Mesenchymal stem cell (in vitro differentiated cells and primary cell): ENCODE data around the gene MCM3AP. TPM values are rescaled to one million over a fixed set of nuclear protein-coding genes. Genes with fewer than 3 reads are reported as not detected.

Experiments used
- DNase-seq: peaks from one replicate; pipeline ENCODE4 v3.0.0-alpha.2; 2013
- H2AFZ ChIP-seq: one replicate; pipeline ENCODE4 v1.6.1; 2013; ENCODE audit warnings: low read depth, mild to moderate bottlenecking, control low read depth, inconsistent platforms, low read length, moderate library complexity
- H2AK5ac ChIP-seq: 2 replicates; pipeline ENCODE4 v1.6.1; 2013; ENCODE audit warnings: low read length, moderate library complexity, mild to moderate bottlenecking, inconsistent platforms; ENCODE audit not compliant: severe bottlenecking
- H2BK120ac ChIP-seq: one replicate; pipeline ENCODE4 v1.6.1; 2013; ENCODE audit warnings: low read depth, mild to moderate bottlenecking, inconsistent platforms, low read length, moderate library complexity
- H2BK12ac ChIP-seq, 2 experiments: one replicate each; pipeline ENCODE4 v1.6.1; 2013; ENCODE audit warnings: inconsistent platforms in 2 of 2, low read length in 2 of 2, mild to moderate bottlenecking in 2 of 2, moderate library complexity in 2 of 2, control low read depth in 1 of 2
- H2BK15ac ChIP-seq: one replicate; pipeline ENCODE4 v1.6.1; 2013; ENCODE audit warnings: mild to moderate bottlenecking, low read depth, inconsistent platforms; ENCODE audit not compliant: poor library complexity, severe bottlenecking
- H2BK5ac ChIP-seq: 2 replicates; pipeline ENCODE4 v1.6.1; 2013; ENCODE audit warnings: low read depth, mild to moderate bottlenecking, low read length, control low read depth, inconsistent platforms; ENCODE audit not compliant: poor library complexity, severe bottlenecking
- H3K14ac ChIP-seq, 2 experiments: one replicate each; pipeline ENCODE4 v1.6.1; 2013; ENCODE audit warnings: inconsistent platforms in 2 of 2, low read length in 2 of 2, control low read depth in 1 of 2, mild to moderate bottlenecking in 1 of 2, moderate library complexity in 1 of 2
- H3K18ac ChIP-seq, 2 experiments: one replicate each; pipeline ENCODE4 v1.6.1; 2013; ENCODE audit warnings: inconsistent platforms in 2 of 2, low read length in 2 of 2, control low read depth in 1 of 2, low read depth in 1 of 2, mild to moderate bottlenecking in 1 of 2
- H3K23ac ChIP-seq, 2 experiments: one replicate each; pipeline ENCODE4 v1.6.1; 2013; ENCODE audit warnings: inconsistent platforms in 2 of 2, low read length in 2 of 2, mild to moderate bottlenecking in 2 of 2, moderate library complexity in 2 of 2, control low read depth in 1 of 2
- H3K27ac ChIP-seq: 2 replicates; pipeline ENCODE4 v1.5.1; 2013; ENCODE audit warnings: mild to moderate bottlenecking, moderate library complexity, low read length, control low read depth, inconsistent platforms; ENCODE audit not compliant: poor library complexity, severe bottlenecking
- H3K27me3 ChIP-seq, 2 experiments: 2 replicates each; pipeline versions ENCODE4 v1.6.1 to v1.7.0; 2013; ENCODE audit warnings: low read length in 2 of 2, mild to moderate bottlenecking in 2 of 2, moderate library complexity in 2 of 2, control low read depth in 1 of 2, inconsistent platforms in 1 of 2; ENCODE audit not compliant: control insufficient read depth in 1 of 2, insufficient read depth in 1 of 2
- H3K36me3 ChIP-seq, 2 experiments: 2 replicates each; pipeline versions ENCODE4 v1.6.1 to v1.7.0; 2013; ENCODE audit warnings: low read length in 2 of 2, control low read depth in 1 of 2, inconsistent platforms in 1 of 2, low read depth in 1 of 2, mild to moderate bottlenecking in 1 of 2; ENCODE audit not compliant: insufficient read depth in 2 of 2, control insufficient read depth in 1 of 2
- H3K4ac ChIP-seq, 2 experiments: one replicate each; pipeline ENCODE4 v1.6.1; 2013; ENCODE audit warnings: inconsistent platforms in 2 of 2, low read length in 2 of 2, mild to moderate bottlenecking in 2 of 2, moderate library complexity in 2 of 2, control low read depth in 1 of 2, low read depth in 1 of 2
- H3K4me1 ChIP-seq: 2 replicates; pipeline ENCODE4 v1.6.1; 2013; ENCODE audit warnings: low read depth, low read length, control low read depth; ENCODE audit not compliant: control insufficient read depth, insufficient read depth
- H3K4me2 ChIP-seq: 2 replicates; pipeline ENCODE4 v1.6.1; 2013; ENCODE audit warnings: low read length, mild to moderate bottlenecking, inconsistent platforms; ENCODE audit not compliant: poor library complexity, severe bottlenecking
- H3K4me3 ChIP-seq, 2 experiments: 2 replicates each; pipeline versions ENCODE4 v1.5.1 to v1.7.0; 2013; ENCODE audit warnings: low read length in 2 of 2, mild to moderate bottlenecking in 2 of 2, control low read depth in 1 of 2, low read depth in 1 of 2; ENCODE audit not compliant: insufficient read depth in 1 of 2
- H3K79me1 ChIP-seq: replicated peaks from 2 replicates; pipeline ENCODE4 v1.6.1; 2013; ENCODE audit warnings: mild to moderate bottlenecking, control low read depth, low read length, inconsistent platforms; ENCODE audit not compliant: poor library complexity, severe bottlenecking
- H3K9ac ChIP-seq: 2 replicates; pipeline ENCODE4 v1.7.0; 2013; ENCODE audit warnings: mild to moderate bottlenecking, low read length, moderate library complexity
- H3K9me3 ChIP-seq: 2 replicates; pipeline ENCODE4 v1.7.0; 2013; ENCODE audit warnings: mild to moderate bottlenecking, low read length; ENCODE audit not compliant: control insufficient read depth
- H4K8ac ChIP-seq: one replicate; pipeline ENCODE4 v1.6.1; 2013; ENCODE audit warnings: inconsistent platforms, mild to moderate bottlenecking, low read length, moderate library complexity
- H4K91ac ChIP-seq: one replicate; pipeline ENCODE4 v1.6.1; 2013; ENCODE audit warnings: mild to moderate bottlenecking, low read length, inconsistent platforms
- WGBS: methylation state at CpG from one replicate; pipeline ENCODE4 v1.1.7; 2013; ENCODE audit warnings: mixed read lengths; 5-methylcytosine and 5-hydroxymethylcytosine counted together
- polyA plus RNA-seq, 2 experiments: library from polyadenylated mRNA; stranded (reverse); fragments of 200-250 nt; gene quantifications; one replicate each; pipeline ENCODE4 v1.2.3, GENCODE V29; 2013

MCM3AP gene
- 33.7 TPM for polyA plus RNA-seq (2013, experiment 1 of 2)
- 32.9 TPM for polyA plus RNA-seq (2013, experiment 2 of 2)

GRCh38 chr21:46285206-46285661, at the start of gene MCM3AP:
Gene MCM3AP, minus strand, starts transcription at chr21:46285611. Its CDS starts 325 bp downstream, at chr21:46285286.
- H3K27me3 ChIP-seq, result no peaks in the 10 kb centered on the region
- peak within 1 kb of the TSS; percentile 96 for H3K27ac ChIP-seq
- peak within 1 kb of the TSS; percentile 83 for H2BK15ac ChIP-seq

DNA sequence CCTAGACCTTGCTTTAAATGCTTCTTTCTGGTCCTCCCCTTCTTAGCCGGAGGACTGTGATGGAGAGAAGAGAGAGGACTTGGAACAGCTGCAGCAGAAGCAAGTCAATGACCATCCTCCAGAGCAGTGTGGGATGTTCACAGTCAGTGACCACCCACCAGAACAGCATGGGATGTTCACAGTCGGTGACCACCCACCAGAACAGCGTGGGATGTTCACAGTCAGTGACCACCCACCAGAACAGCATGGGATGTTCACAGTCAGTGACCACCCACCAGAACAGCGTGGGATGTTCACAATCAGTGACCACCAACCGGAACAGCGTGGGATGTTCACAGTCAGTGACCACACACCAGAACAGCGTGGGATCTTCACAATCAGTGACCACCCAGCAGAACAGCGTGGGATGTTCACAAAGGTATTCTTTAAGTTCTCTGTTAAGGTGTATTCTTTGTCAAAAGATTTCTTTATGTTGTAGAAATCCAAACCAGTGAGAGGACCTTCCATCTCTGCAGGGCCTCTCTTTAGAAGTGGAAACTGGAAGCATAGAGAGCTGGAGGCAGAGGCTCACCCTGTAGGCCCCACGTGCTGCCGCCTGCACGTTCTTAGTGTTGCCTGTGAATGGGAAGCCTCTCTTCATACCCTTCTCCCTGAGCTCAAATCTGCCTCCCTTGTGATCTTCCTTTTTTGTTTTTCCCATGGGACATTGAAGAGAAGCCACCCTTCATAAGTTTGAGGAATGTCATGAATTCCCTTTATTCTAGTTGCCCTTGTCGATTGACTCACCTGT, 49.1 kb upstream of the MCM3AP start:
- H2BK12ac ChIP-seq, result no peak overlapping the region
- H3K4me1 ChIP-seq, result no peaks in the 10 kb centered on the region
- H3K14ac ChIP-seq, result no peak overlapping the region
- peaks cover 39% of the 10 kb centered on the region for H3K79me1 ChIP-seq
- H3K18ac ChIP-seq, result no peak overlapping the region
- DNase-seq, result no peak
- H3K27ac ChIP-seq, result no peak overlapping the region
- no peak overlapping the region for H2AFZ ChIP-seq
- no peak overlapping the region for H3K9ac ChIP-seq
- no peak overlapping the region for H3K4me2 ChIP-seq
- H3K23ac ChIP-seq, result no peak overlapping the region
- H3K27me3 ChIP-seq, result no peaks in the 10 kb centered on the region
- peaks cover 38 to 71% of the 10 kb centered on the region in 2 experiments for H3K36me3 ChIP-seq
- H3K4me3 ChIP-seq, result no peak overlapping the region
- no peak overlapping the region for H2AK5ac ChIP-seq
- H2BK15ac ChIP-seq, result no peak overlapping the region
- no peaks in the 10 kb centered on the region for H3K9me3 ChIP-seq
- no peak overlapping the region for H2BK5ac ChIP-seq
- WGBS, result 93% methylated on average over 12 of the region's 12 CpGs
- no peak overlapping the region for H3K4ac ChIP-seq
- H4K91ac ChIP-seq, result no peak overlapping the region
- H2BK120ac ChIP-seq, result no peak overlapping the region
- H4K8ac ChIP-seq, result no peak overlapping the region

More at GRCh38 chr21:46285206-46285661, at the start of gene MCM3AP:
- H4K8ac ChIP-seq, result peak within 1 kb of the TSS; percentile 96
- no peak for DNase-seq
- H2AK5ac ChIP-seq, result no peak within 1 kb of the TSS
- H2BK5ac ChIP-seq, result peak within 1 kb of the TSS; percentile 96
- 68% methylated on average over 3 of the region's 6 CpGs for WGBS
- H3K4me2 ChIP-seq, result peak within 1 kb of the TSS; percentile 82
- H3K4me1 ChIP-seq, result peaks cover 15% of the 10 kb centered on the region
- H3K9me3 ChIP-seq, result no peaks in the 10 kb centered on the region
- peak within 1 kb of the TSS; percentile 85 to 97 for H3K4me3 ChIP-seq
- H4K91ac ChIP-seq, result peak within 1 kb of the TSS; percentile 90
- peak within 1 kb of the TSS; percentile 91 to 97 for H3K4ac ChIP-seq
- peak within 1 kb of the TSS in 1 of 2 experiments; percentile 20 for H3K23ac ChIP-seq
- peak within 1 kb of the TSS; percentile 57 to 98 for H3K14ac ChIP-seq
- H2AFZ ChIP-seq, result peak within 1 kb of the TSS; percentile 91
- H3K79me1 ChIP-seq, result peaks cover 17% of the 10 kb centered on the region
- no peak within 1 kb of the TSS for H2BK12ac ChIP-seq
- H2BK120ac ChIP-seq, result peak within 1 kb of the TSS; percentile 99
- H3K18ac ChIP-seq, result peak within 1 kb of the TSS; percentile 95 to 97
- H3K36me3 ChIP-seq, result peaks cover 16 to 46% of the 10 kb centered on the region in 2 experiments
- H3K9ac ChIP-seq, result peak within 1 kb of the TSS; percentile 96

GRCh38 chr21:46329796-46330195, 44.4 kb upstream of the MCM3AP start:
- Histone ChIP-seq H3K4me2 (no peak overlapping the region), H3K23ac (no peak overlapping the region), H3K4me3 (no peak overlapping the region), H3K36me3 (peaks cover 22 to 51% of the 10 kb centered on the region in 2 experiments), H3K14ac (no peak overlapping the region), H2BK12ac (no peak overlapping the region), H3K27ac (no peak overlapping the region), H3K27me3 (no peaks in the 10 kb centered on the region), H2BK5ac (no peak overlapping the region), H4K8ac (no peak overlapping the region), H2BK15ac (no peak overlapping the region), H3K9ac (no peak overlapping the region), H3K18ac (no peak overlapping the region), H3K79me1 (peaks cover 32% of the 10 kb centered on the region), H2AK5ac (no peak overlapping the region), H2BK120ac (no peak overlapping the region), H4K91ac (no peak overlapping the region), H3K4ac (no peak overlapping the region), H2AFZ (no peak overlapping the region), H3K4me1 (peaks cover 4% of the 10 kb centered on the region), H3K9me3 (no peaks in the 10 kb centered on the region)
- no peak for DNase-seq
- 93% methylated on average over 1 of the region's 2 CpGs for WGBS

DNA sequence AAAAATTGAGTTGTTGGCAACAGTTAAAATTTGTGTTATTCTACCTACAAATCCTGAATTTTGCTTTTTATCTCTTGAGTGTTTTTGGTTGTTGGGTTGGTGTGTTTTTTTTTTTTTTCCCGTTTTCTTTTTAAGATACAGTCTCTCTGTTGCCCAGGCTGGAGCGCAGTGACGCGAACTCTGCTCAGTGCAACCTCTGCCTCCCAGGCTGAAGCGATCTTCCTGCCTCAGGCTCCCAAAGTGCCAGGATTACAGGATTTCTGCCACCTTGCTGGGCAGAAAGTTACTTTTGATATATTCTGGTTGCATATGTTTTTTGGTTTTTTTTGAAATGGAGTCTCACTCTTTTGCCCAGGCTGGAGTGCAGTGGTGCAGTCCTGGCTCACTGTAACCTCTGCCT, 42.7 kb upstream of the MCM3AP start:
- no peak overlapping the region for H3K9ac ChIP-seq
- no peak overlapping the region for H3K18ac ChIP-seq
- H3K4ac ChIP-seq, result no peak overlapping the region
- H4K8ac ChIP-seq, result no peak overlapping the region
- H3K9me3 ChIP-seq, result no peaks in the 10 kb centered on the region
- peaks cover 31% of the 10 kb centered on the region for H3K79me1 ChIP-seq
- H3K14ac ChIP-seq, result no peak overlapping the region
- no peak overlapping the region for H3K23ac ChIP-seq
- H3K27ac ChIP-seq, result no peak overlapping the region
- H3K36me3 ChIP-seq, result peaks cover 16 to 45% of the 10 kb centered on the region in 2 experiments
- no peak overlapping the region for H2BK5ac ChIP-seq
- no peak overlapping the region for H2BK120ac ChIP-seq
- no peak overlapping the region for H2BK15ac ChIP-seq
- H4K91ac ChIP-seq, result no peak overlapping the region
- H2BK12ac ChIP-seq, result no peak overlapping the region
- H3K4me3 ChIP-seq, result no peak overlapping the region
- no peak overlapping the region for H2AK5ac ChIP-seq
- DNase-seq, result no peak
- no peak overlapping the region for H2AFZ ChIP-seq
- H3K4me2 ChIP-seq, result no peak overlapping the region
- 80% methylated on average over 5 of the region's 5 CpGs for WGBS
- H3K27me3 ChIP-seq, result no peaks in the 10 kb centered on the region
- H3K4me1 ChIP-seq, result peaks cover 4% of the 10 kb centered on the region
